NCI-H2029 (cell line): ENCODE measurements around the gene RHBDF2.

ENCODE experiments used
- DNase-seq: peaks from one replicate; lab custom pipeline; 2025; lab: John Stamatoyannopoulos, UW

Gene RHBDF2

DNA sequence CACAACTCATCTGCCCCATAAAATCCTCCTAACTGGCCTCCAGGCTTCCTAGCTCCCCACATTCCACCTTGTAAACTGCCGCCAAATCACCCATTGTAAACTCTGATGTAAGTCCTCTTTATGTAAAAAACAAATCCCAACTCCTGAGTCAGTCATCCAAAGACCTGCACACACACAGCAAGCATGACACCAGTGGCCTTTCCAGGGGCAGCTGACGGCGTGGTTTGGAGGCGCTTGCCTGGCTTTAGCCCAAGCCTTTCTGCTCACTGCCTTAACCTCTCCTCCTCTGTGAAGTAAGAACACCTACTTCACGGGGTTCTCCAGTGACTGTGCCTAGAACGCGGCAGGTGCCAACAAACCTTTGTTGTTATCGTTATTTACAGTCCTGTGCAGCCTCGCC, 62.3 kb downstream of the RHBDF2 start:
- DNase-seq: no peak

DNA sequence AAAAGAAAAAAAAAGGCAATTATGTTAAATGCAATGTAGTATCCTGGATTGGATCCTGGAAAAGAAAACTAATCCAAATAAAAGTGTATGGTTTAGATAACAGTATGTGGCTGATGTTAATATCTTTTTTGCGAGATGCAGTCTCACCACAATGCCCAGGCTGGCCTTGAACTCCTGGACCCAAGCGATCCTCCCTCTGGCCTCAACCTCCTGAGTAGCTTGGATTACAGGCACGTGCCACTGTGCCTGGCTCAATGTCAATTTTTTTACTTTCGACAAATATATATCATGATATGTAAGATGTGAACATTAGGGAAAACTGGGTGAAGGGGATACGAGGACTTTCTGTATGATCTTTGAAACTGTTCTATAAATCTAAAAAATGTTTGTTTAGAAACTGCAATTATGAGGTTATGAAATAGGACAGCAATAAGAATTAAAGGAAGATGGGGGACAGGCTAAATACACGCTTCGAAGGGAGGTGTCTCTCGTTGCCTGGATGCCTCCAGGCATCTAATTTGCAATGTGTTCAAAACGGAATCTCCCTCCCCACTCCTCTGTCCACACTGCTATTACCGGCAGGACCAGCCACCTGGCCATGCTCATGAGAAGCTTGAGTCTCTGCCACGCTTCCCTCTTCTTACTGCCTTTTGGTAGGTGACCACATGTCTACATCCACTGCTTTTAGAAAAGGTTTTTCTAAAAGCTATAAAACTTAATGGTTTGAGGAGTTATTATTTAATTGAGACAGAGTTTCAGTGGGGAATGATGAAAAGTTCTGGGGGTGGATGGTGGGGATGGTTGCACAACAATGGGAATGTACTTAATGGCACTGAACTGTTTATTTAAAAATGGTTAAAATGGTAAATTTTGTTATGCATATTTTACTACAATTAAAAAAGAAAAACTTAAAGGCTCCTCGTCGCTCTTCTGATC, 63.5 kb downstream of the RHBDF2 start:
- no peak for DNase-seq

DNA sequence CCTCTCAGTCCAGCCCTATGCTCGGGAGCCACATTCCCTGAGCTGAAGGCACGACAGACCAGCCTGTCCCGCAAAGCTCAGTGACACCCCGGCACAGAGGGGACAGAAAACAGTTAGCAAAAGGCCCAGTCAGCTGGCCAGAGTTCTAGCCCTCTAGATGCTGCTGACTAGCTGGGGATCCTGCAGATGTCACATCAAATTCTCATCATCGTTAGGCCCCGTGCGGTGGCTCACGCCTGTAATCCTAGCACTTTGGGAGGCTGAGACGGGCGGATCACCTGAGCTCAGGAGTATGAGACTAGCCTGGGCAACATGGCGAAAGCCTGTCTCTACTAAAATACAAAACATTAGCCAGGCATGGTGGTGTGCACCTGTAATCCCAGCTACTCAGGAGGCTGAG, 65.5 kb downstream of the RHBDF2 start:
- no peak for DNase-seq

DNA sequence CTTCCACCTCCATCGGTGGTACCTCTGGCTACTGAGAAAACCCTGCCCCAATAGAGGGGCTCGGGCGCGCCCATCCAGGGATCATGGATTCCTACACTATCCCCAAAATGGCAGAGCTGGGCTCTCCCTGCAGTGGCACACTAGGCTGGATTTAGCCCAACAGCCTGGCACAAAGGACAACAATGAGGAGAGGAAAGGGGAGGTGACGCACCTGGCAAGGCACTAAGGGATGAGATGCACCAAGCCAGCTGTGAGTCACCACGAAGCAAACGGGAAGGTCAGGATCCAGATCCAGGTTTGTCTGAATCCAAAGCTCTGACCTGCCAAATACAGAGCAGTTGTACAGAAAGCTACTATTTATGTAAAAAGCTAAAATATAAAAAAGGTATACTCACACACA, 66.4 kb downstream of the RHBDF2 start:
- no peak for DNase-seq

DNA sequence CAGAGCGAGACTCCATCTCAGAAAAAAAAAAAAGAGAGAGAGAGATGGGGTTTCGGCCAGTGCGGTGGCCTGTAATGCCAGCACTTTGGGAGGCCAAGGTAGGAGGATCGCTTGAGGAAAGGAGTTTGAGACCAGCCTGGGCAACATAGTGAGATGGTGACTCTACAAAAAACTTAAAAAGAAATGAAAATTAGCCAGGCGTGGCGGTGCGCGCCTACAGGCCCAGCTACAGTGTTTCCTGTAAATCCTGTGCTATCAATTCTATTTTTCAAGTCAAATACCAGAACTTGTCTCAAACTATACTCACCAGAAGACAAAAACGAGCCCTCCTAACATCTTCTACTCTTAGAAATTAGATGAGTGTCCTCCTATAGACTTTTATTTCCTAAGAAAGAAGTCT, 67.5 kb downstream of the RHBDF2 start:
- no peak for DNase-seq

DNA sequence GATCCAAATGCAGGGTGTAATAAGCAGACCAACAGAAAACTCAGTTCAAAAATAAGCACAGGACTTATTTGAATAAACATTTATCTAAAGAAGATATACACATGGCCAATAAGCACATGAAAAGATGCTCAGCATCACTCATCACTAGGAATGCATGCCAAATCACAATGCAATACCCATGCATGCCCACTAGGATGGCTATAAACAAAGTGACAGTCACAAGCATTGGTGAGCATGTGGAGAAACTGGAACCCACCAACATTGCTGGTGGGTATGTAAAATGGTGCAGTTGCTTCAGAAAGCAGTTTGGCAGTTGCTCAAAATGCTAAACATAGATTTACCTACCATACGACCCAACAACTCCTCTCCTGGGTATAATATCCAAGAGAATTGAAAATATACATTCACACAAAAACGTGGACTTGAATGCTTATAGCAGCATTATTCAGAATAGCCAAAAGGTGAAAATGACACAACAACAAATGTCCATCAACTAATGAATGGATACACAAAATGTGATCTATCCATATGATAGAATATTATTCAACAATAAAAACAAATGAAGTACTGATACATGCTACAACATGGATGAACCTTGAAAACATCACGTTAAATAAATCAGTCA, 68.4 kb downstream of the RHBDF2 start:
- DNase-seq: no peak

DNA sequence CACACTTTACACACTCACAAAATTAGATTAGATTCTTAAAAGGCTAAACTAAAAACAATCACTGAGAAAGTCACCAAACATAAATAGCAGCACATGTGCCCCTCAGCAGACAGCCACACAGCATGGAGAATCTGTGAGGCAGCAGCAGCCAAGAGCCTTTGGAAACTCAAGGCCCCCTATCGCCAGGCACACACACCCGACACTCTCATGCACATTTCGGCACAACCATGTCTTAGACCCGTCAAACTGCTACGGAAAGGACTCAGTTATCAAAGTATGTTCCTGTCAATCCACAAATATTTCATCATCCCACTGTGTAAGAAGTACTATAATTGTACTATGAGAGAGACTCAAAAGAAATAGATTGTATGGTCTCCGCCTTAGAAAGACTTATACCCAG, 69.2 kb downstream of the RHBDF2 start:
- DNase-seq: no peak

DNA sequence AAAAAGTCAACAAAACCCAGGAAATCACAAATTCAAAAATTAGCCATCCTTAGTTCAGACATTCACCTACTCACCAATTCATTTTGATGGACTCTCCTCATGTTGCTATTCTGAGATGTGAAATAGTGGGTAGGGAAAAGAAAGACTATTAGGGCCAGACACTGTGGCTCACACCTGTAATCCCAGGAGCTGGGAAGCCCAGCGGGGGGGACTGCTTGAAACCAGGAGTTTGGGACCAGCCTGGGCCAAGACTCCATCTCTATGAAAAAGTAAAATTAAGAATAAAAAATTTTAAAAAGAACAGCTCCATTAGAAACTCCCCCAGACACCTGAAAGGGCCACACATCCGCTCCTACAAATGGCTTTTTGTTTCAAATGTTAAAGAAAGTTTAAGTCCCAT, 69.7 kb downstream of the RHBDF2 start:
- DNase-seq: no peak

DNA sequence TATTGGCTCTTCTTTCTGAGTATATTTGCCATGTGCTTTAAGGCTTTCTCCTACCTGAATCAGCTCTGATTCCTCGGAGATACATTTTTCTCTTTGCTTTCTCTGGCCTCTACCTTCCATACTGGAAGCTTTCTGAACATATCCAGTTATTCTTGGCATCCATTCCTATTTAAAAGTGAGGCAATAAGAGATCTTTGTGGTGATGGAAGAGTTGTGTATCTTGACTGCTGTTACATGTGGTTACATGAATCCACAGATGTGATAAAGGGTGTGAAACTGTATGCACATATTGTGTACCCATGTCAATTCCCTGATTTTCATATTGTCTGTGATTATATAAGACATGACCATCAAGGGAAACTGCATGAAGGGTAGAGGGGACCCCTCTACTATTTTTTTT, 72.7 kb downstream of the RHBDF2 start:
- DNase-seq: no peak

DNA sequence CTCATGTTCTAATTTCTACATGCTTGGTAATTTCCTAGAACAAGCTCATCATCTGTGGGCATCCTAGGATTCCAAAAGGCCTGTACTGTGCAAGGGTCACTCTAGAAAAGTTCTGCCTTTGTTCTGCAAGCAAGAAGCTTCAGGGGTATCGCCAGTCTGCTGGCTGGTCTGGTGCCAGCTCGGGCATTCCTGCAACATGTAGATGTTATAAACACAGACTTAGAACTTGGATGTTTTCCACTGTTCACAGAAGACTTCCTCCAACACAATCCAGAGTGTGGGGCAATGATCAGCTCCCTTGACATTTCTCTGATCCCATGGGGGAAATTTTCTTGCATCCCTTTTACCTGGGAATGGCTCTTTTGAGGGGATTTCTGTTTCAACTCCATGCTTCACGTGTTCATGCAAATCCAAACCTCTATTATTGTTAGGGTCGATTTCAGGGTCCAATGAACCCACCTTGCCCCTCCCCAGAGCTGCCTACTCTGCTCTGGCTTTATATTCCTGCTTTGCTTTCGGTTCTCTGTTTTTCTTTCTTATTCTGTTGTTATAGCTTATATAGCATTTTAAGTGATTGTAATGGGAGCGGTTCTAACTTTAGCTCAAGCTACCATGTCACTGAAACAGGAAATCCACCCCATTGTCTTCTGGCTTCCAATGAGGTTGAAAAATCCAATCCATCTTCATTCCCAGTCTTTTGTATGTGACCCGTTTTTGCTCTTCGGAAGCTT, 73.6 kb downstream of the RHBDF2 start:
- DNase-seq: no peak

DNA sequence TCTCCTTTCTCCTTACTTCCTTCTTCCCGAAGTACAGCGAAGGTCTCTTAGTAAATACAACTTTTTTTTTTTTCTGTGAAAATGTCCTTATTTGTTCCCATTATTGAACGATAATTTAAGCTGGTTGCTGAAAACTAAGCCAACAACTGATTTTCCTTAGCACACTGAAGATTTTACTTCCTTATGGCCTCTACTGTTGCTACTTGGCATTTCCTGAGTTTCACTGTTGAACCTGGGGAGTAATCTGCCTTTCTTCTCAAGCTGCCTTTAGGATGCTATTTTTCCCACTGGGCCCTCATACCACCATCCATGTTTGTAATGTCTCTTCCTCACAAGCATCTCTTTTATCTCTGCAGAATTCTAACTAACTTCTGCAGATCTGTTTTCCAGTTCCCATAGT, 74.4 kb downstream of the RHBDF2 start:
- no peak for DNase-seq

DNA sequence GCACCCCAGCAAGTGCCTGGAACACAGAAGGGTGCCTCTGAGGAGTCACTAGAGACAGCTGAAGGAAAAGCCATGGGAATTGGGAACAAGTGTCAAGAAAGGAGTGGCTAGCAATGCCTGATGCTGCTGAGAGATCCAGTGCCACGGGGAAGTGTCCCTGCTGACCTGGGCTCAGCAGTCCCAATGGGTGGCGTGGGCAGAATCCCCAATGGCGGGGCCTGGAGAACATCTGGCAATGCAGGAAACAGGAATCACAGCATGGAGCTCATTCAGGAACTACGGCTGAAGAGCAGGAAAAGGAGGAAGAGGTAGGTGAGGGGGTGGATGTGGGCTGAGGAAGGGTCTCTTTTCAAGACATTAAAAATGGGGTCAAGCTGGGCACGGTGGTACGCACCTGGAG, 78.4 kb downstream of the RHBDF2 start:
- DNase-seq: no peak

DNA sequence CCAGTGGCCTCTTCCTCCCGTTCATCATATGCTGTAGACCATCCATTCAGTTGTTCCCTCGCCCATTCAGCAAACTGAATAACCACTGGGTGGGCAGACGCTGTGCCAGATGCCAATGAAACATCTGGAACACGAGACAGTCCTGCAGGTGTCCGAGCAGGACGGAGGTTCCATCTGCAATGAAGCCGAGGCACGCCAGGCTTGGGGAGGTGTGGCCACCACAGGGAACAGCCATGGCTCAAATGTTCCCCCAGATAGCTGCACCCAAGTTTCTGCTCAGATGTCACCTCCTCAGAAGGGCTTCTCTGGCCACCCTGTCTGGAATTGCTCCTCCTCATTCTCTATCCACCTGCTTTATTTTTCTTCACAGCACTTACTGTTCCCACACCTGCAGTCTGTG, 78.8 kb downstream of the RHBDF2 start:
- DNase-seq: no peak

DNA sequence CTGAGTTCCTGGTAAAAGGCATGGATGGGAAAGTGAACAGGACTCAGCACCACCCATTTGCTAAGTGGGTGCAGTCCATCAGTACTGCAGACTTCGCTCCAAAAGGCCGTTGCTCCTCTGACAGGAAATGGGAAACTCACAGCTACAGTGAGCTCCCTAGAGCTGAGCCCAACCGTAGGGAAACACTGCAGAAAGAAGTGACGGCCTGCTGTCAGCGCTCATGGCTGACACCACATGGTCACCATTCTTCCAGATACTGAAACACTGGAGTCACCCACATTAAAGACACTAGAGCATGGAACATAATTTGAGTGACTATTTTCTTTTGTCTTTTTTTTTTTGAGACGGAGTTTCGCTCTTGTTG, 80.2 kb downstream of the RHBDF2 start:
- DNase-seq: no peak
